Cardiac septum (tissue), 1 donor: ENCODE measurements around the gene GAMT. TPM values are rescaled to one million over a fixed set of nuclear protein-coding genes. Genes with fewer than 3 reads are reported as not detected.

Experiments used
- DNase-seq: peaks from one replicate; pipeline ENCODE4 v3.0.0-alpha.2; 2020; ENCODE audit warnings: low spot score
- intact Hi-C: fragments of 100-400 bp; cut with DNase I; formaldehyde crosslinking; loops from one replicate; pipeline ENCODE4 v1.14.0; 2022
- total RNA-seq: library from RNA; stranded (reverse); fragmentation: NEBNext Ultra II Directional; extraction: Animal tissue kit (Norgen Biotek cat#: 25700); gene quantifications from one replicate; pipeline ENCODE4 v1.2.1, GENCODE V29; 2021
- donor health status: DM: no; HTN: no; CAD: no.

Gene GAMT
- total RNA-seq, 1 donor from 2014 or later: 51.6 TPM

- no peak for DNase-seq
- intact Hi-C loops: no loop called here
Observed at GRCh38 chr19:1377176-1377964, 24.0 kb downstream of the GAMT start.

GRCh38 chr19:1376415-1376805 is 24.9 kb downstream of the GAMT start:
- intact Hi-C loops: no loop called here
- no peak for DNase-seq

DNA sequence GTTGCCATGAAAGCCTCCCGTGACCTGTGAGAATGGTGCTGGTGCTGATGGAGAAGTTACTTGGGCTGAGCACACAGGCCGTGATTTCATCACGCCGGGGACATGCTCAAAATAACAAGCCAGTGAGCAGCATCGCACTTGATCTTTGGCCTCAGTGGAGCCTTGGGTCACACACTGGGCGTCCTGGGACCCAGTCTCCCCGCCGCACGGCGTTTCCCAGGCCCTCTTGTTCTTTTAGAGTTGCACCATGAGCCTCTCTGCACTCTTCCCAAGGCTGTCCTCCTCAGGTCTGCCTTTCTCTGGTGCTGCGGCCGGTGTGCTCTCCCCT is 27.1 kb downstream of the GAMT start:
- DNase-seq: no peak
- intact Hi-C loops: loop anchor here (5.0 kb wide), 1 partner anchor 97 kb away; the partner anchor contains the start of gene FAM174C

DNA sequence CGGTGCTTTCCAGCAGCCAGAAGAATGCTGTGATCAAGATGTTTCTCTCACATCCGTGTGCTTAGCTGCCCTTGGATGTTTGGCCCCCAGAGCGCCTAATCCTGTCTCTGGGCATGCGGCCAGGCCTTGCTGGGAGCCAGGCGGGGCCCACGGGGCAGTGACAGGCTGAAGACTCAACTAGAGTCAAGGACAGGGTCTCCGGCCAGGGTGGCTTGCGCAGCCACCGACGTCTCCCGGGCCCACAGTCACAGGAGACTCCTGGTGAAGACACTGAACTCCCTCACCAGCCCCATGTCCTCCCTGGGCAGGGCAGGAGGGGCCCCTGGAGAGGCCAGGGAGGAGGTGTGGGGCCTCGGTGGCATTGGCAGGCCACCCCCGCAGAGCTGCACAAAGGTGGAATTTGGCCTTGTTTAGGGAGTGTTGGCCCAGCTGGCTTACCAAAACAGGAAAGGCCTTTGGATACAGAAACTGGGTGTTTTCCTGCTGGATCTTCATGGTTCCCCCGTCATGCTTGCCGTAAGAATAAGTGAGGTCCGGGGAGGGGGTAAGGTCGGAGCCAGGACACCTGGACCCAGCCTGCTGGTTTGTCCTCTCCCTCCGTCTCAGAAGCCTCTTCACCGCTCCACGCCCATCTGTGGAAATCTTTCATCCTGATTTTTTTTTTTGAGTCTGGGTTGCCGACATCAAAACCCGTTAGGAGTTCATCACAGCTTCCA is 27.6 kb downstream of the GAMT start:
- intact Hi-C loops: loop anchor here (5.0 kb wide), 1 partner anchor 96 kb away; the partner anchor contains the start of gene FAM174C
- peak; percentile 88 for DNase-seq

DNA sequence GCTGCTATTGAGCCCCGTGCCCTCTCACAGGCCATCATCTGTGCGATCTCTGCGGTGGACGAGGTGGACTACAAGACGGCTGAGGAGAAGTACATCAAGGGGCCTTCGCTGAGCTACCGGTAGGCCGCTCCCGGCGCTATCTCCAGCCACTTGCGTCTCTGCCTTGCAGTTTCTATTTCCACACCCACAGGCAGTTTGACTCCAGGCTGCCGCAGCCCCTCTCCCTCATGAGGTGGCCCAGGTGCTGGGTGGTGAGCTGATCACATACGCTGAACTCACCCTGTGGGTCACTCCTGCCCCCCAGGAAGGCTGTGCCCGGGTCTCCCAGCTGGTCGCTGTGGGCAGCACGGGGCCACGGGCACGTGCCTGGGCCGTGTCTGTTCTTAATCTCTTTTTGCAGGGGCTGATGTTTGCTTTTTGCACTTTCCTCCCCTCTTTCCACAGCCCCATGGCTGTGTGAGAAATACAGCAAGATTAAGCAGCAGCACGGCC is 28.3 kb downstream of the GAMT start:
- DNase-seq: no peak
- intact Hi-C loops: loop anchor here (5.0 kb wide), 1 partner anchor 96 kb away; the partner anchor contains the start of gene FAM174C

DNA sequence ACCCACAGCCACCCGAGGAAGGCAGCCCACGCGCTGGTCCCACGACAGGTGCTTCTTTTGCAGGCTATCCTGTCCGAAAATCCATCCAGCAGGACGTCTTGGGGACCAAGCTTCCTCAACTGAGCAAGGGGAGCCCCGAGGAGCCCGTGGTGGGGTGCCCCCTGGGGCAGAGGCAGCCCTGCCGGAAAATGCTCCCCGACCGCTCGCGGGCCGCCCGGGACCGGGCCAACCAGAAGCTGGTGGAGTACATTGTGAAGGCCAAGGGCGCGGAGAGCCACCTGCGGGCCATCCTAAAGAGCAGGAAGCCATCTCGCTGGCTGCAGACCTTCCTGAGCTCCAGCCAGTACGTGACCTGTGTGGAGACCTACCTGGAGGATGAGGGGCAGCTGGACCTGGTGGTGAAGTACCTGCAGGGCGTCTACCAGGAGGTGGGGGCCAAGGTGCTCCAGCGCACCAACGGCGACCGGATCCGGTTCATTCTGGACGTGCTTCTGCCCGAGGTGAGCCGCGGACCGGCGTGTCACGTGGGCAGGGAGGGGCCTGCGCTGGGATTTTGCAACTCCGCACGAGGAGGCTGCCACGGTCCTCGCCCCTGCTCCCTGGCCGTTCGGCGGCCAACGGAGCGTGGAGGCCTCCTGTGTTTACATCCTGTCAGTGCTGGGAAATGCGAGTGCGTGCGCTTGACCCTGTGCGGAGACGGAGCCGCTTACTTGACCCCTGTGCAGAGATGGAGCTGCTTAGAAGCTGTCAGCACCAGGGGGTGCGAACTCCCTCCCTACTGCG is 30.6 kb downstream of the GAMT start:
- intact Hi-C loops: loop anchor here (5.0 kb wide), 1 partner anchor 93 kb away; the partner anchor contains the start of gene FAM174C
- no peak for DNase-seq

GRCh38 chr19:1369214-1369805 is 32.0 kb downstream of the GAMT start:
- DNase-seq: no peak
- intact Hi-C loops: no loop called here

DNA sequence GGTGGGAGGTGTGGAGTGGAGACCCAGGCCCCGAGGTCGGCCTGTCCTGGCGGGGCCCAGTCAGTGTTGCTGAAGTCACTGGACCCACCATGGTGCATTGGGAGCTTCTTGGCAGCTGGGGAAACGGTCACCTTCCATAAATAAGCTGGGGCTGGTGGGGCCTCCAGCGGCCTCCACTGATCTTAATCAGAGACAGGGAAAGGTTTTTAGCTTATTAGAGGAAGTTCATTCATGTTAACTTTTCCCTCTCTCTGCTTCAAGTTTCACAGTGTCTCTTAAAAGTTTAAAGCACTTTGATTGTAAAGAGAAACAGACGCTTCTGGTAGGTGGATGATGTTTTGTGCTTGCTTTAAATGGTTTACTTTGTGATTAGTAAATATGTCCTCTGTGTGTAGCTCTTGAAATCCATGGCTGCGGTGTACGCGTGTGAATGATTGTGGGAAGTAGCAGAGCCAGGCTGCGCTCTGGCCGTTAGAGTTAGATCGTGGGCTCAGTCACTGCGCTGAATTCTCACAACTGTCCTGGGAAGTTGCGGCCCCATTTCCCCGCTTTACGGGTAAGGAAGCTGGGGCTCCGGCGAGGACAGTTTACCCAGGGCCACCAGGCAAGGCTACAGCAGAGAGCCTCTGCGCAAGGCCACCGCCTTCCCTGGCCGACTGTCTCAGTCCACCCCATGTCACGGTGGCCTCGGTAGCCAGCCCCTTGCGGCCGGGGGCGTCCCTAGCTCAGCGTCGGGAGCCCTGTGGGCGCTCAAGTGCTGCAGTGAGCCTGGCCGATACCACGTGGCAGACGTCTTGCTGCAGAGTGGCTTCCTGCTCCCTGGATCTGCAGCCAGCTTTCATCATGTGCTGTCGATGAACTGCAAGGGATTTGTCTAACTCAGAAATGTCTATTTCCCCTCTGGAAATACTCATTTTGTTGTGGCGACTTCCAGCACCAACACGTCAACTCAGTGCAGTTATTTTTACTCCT is 34.2 kb downstream of the GAMT start:
- intact Hi-C loops: no loop called here

DNA sequence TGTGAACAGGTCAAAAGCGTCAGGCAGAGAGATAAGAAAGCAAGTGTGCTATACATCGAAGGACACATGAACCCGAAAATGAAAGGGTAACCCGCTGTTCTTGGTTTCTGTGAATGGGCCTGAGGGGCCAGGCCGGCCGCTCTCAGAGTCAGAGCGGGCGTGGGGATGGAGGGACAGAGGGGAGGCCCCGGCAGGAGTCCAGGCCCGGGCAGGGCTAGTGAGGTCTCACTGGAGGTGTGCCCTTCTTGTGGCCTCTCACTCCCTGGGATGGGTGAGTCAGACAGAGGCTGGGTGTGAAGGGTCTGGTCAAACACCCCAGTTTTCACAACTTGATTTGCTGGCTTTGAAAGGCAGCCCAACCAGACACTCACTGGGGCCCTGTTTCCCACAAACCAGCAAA is 35.0 kb downstream of the GAMT start:
- intact Hi-C loops: no loop called here
- DNase-seq: no peak

More for the DNA sequence above, 34.2 kb downstream of the GAMT start:
- DNase-seq: no peak

DNA sequence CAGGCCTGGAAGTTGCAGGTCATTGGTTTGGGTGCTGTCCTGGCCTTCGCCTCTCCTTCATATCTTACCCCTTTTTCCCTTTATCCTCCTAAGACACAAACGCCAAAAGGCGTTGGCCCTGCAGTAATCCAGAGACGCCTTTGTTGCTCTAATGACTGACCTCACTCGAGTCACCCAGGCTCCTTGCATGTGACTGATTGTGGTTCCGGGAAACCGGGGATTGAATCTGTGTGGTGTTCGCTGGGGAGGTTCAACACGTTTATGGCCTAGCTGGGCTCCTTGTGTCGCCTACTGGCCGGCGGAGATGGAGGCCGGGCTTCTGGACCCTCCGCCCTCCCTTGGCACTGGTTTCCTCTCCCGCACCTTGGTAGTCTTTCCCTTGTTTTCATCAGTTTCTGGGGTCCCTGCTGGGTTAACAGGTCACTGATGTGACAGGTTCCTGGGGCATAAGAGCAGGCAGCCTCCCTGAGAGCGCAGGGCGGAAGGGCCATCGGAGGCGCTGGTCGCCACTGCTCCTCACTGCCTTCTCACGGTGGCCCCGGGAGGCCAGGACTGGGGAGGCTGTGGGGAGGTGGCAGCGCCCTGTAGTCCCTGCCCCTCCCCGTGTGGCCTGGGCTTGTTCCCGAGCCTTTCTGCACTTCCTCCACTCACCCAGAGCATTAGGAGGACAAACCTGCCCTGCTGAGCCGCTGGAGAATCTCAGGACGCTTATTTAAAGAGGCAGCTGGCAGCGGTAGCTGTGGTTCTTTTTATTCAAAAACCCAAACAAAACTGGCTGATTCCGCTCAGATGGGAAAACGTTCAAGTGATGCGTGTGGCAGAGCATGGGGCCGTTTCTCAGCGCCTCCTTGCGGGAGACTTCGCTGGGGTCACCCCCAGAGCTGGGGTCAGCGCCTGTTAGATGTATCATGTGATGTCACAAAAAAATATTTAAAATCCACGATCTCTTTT is 35.7 kb downstream of the GAMT start:
- DNase-seq: no peak
- intact Hi-C loops: no loop called here

GRCh38 chr19:1364070-1364704 is 37.2 kb downstream of the GAMT start:
- intact Hi-C loops: no loop called here
- DNase-seq: no peak

- intact Hi-C loops: no loop called here
- no peak for DNase-seq
Observed at GRCh38 chr19:1363599-1363998, 37.7 kb downstream of the GAMT start.

DNA sequence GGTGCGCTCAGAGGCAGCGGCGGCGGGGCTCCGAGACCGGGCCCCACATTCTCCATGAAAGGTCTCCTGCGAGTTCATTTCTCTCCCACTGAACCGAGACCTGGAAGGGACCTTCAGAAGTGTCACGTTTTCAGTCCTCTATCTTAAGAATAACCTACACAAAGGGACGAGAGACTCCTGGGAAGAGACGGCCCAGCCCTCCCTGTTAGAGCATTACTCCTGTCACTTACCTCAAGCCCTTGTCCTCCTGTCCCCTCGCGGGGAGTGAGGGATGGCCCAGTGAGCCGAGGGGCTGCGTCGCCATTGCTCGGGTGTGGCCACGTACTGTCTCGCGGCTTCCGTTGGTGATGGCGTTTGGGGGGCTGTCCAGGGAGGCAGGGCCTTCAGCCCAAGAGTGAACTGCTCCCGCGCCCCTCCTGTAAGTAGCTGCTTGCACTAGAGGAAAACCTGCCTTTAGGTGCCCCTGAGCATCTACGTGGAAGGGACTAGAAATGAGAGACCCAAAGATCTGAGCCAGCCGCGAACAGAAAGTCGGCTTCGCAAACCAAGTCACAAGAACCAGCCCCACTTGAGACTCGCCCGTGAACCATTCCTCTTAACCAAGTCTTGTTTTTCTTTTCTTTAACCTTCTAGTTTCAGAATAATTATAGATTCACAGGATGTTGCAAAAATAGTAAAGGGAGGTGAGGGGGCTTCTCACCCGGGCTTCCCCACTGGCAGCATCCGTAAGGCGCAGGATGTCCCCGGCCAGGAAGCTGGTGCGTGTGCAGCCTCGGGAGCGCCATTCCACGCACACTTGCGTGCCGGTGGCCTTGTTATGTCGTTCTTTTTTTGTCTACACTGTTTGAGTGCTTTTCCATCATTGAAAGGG is 38.7 kb downstream of the GAMT start:
- no peak for DNase-seq
- intact Hi-C loops: no loop called here

- DNase-seq: no peak
- intact Hi-C loops: no loop called here
Observed at GRCh38 chr19:1361601-1362386, 39.5 kb downstream of the GAMT start.

GRCh38 chr19:1360818-1361461 is 40.4 kb downstream of the GAMT start:
- intact Hi-C loops: no loop called here
- peak; percentile 84 for DNase-seq
